Adipose tissue (tissue), 3 donors: ENCODE measurements around the gene LINC00237. TPM values are rescaled to one million over a fixed set of nuclear protein-coding genes. Genes with fewer than 3 reads are reported as not detected.

Source experiments
- H3K27ac ChIP-seq: one replicate; pipeline ENCODE4 v1.5.1; 2013; ENCODE audit warnings: low read depth, low read length
- WGBS, 3 donors: extraction: QIAGEN DNeasy Blood & Tissue Kit; methylation state at CpG; one replicate each; pipeline ENCODE4 v1.1.7; 2013; 5-methylcytosine and 5-hydroxymethylcytosine counted together
- polyA plus RNA-seq, 3 donors: library from polyadenylated mRNA; stranded (reverse); fragments of 200-250 nt; gene quantifications; one replicate each; pipeline ENCODE4 v1.2.3, GENCODE V29; 2013
- donor health status: healthy with polysubstance abuse.
- donor health status: Bipolar disorder and iron deficiency.
- donor health status: healthy.

Gene LINC00237
- polyA plus RNA-seq, 3 donors = not detected

DNA sequence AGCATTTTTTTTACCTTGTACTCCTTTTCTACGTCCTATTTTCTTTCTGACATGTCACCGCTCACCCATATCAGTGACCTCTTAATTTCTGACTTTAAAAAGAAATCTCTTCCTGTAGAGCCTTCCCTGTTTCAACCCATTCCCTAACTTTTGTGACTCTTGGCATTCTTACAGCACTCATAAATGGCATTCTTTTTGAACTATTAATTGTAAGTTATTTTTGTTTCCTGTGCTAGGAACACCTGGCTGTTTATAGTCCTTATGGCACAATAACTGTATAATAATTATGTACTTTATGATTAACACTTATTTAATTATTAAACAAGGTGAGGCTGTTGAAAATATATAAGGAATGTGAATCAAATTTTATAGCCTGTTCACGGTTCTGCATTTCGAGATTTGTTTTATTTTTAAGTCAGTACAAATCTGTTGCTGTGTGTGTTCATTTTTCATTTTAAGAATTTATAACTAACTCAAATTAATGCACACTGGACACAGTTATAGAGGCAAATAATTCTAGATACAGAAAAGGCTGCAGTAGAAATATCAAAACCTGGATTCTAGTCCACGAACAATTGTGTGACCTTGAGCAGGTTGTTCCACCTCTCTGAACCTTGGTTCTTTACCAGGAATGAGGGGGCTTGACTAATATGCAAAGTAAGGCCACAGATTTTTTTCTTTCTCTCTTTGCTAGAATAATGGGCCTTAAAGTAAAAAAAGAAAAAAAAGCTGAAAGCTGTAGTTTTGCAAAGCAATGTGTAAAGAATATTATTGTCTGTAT is 21.2 kb upstream of the LINC00237 start:
- no peak overlapping the region for H3K27ac ChIP-seq
- 58 to 89% (median 86%) methylated on average over 5 of the region's 5 CpGs for WGBS, 3 donors

DNA sequence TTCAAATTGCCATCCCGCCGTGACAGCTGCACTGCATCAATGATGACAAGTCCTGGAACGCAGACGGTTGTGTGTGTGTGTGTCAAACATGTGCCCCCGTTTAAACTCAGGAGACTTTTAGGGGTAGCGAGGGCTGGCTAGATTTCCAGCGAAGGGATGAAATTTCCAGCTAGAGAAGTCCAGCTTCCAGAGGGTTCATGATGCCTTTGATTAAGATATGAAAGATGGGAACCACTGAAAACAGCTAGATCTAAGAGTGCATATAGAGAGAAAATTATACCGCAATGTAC is 20.4 kb upstream of the LINC00237 start:
- 5 to 12% (median 11%) methylated on average over 8 of the region's 8 CpGs for WGBS, 3 donors
- H3K27ac ChIP-seq = no peak overlapping the region

DNA sequence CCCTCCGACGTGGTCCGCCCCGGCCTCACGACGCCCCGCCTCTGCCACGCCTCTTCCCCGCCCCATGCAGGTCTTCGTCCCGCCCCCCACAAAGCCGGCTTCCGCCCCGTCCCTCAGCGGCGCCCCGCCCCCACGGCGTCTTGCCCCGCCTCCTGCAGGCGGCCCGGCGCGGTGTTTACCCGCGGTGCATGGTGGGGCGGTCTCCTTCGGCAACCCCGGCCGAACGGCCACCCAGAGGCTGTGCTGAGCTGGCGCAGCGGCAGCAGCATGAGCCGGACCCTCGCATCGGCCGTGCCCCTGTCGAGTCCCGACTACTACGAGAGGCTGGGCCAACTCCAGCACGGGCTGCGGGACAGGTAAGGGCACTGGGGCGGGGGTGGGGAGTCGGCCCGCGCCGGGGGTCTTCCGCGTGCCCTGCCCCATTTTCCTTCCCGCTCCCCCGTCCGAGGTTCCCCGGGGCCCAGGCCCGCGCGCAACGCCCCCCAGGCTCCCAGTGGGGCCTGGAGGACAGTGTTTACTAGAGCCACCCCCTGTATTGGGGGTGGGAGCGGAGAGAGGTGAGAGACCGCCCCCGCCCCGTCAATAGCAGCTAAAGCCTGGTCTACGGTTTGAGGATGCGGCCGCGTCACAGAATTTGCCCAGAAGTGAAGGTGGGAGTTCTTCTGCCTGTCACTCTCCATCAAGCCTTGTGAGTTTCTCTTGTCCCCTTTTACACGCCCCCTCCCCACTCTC is 19.9 kb upstream of the LINC00237 start, which contains the start of gene KIZ:
Gene KIZ, plus strand, starts transcription at position 234 of the 732 bp plus-strand sequence. Its CDS starts 34 bp downstream, at position 268.
- WGBS, 3 donors = 0 to 1% (median 1%) methylated on average over 51 to 66 of the region's 66 CpGs
- no peak within 1 kb of the TSS for H3K27ac ChIP-seq

DNA sequence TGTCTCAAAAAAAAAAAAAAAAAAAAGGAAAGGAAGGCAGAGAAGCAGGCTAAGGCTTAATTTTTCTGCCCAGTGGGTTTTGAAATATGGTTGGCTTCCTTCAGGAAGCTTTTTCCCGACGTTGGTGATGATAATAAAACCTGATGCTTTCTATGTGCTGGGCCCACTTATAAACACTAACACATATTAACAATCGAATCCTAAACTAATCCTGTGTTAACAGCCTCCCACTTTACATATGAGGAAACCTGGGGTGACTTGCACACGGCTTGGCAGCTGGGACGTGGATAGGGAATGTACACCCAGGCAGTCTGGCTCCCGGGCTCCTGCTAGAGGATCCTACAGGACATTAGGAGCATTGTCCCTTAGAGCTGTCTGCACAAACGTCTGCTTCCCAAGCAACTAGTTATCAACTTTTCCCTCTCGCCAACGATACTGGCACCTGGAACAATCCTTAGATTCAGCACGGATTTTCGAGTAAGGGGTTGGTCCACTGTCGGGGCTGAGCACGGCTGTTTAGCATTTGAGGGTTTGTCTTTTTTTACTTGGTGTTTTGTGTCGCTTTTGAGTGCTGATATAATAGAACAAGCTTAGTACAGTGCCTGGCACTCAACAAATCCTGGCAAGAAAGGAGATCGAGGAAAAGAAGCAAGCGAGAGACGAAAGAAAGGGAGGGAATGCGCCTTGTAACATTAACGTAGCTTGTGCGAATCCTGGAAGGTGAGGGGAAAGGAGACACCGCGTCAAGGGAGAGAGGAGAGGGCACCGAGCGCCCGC is 19.1 kb upstream of the LINC00237 start:
- 4 to 5% (median 4%) methylated on average over 21 to 25 of the region's 25 CpGs for WGBS, 3 donors
- no peak overlapping the region for H3K27ac ChIP-seq

DNA sequence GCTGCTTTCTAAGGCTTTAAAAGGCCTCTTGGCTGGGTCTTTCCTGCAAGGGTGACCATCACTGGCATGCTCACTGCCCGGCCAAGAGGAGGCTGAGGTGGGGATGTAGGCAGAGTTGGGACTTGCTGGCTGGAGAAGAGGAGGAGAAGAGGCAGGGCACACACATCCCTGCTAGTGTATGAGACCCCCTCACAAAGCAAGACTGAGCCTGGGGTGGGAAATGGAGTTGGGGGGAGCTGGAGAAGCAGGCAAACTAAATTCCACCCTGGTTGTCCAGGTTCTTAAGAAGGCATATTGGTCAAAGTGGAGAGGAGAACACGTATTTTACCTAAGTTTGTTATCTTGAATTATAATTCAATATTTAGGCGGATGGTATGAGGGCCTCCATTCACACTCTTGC is 18.0 kb upstream of the LINC00237 start:
- no peak overlapping the region for H3K27ac ChIP-seq
- WGBS, 3 donors = 91 to 98% (median 91%) methylated on average over 3 of the region's 3 CpGs

DNA sequence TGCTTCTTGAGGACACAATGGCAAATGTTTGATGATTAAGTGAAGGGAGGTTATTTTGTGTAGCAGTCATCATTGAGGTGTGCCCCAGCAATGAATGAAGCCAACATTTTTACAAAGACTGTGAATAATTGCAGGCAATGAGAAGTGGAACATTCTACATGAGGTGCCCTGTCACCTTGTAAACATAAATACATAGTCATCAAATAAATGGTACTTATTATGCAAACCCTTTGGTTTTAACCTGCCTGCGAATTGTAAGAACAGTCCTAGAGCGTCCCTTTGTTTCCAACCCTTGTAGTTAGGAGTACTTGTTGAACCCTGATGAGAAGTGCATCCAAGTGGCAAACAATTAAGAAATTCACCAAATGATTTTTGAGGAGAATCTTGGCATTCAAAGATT is 12.6 kb upstream of the LINC00237 start:
- 91 to 96% (median 95%) methylated on average over 2 of the region's 2 CpGs for WGBS, 3 donors
- H3K27ac ChIP-seq = no peak overlapping the region

DNA sequence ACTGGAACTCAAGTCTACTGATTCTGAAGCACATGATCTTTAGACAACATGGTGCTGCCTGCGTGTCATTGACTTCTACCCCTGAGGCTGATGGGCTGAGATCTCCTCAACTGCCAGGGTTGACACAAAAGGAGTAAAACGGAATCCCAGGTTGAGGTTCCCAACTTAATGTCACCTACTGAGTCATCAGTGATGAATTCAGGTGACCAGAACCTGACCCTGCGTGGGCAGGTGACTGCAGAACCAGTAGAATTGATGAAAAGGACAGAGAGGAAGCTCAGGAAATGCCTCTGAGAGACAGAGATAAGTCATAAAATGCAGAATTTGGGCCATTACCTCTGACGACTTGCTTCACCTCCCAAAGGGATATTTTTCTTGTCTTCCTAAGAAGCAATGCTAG is 12.0 kb upstream of the LINC00237 start:
- 60 to 61% (median 60%) methylated on average over 4 of the region's 4 CpGs for WGBS, 3 donors
- no peak overlapping the region for H3K27ac ChIP-seq

DNA sequence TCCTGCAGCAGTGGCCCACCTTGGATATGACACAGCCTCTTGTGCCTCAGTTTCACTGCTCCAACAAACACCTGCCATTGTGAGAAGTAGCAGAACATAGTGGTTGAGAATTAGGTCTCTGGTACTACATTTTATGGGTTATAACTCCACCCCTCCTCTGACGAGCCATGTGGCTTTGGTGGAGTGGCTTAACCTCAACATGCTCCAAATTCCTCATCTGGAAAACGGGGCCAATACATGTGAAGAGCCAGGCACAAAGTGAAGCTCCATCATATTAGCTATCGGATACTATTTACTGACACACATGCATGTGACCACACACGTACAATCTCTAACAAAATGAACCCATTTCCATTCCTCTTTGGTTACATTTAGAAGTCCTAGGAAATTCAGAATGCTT is 11.4 kb upstream of the LINC00237 start:
- 73 to 80% (median 78%) methylated on average over 4 of the region's 4 CpGs for WGBS, 3 donors
- no peak overlapping the region for H3K27ac ChIP-seq

DNA sequence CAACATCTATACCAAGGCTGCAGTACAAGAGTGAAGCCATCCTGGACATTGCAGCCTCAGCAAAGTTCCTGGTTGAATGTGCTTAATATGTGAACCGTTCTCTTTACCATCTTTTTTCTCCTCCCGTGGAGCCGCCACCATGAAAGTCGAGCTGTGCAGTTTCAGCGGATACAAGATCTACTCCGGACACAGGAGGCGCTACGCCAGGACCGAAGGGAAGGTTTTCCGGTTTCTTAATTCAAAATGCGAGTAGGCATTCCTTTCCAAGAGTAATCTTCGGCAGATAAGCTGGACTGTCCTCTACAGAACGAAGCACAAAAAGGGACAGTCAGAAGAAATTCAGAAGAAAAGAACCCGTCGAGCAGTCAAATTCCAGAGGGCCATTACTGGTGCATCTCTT is 8.4 kb upstream of the LINC00237 start:
- no peak overlapping the region for H3K27ac ChIP-seq
- WGBS, 3 donors = 90 to 93% (median 92%) methylated on average over 15 of the region's 15 CpGs

DNA sequence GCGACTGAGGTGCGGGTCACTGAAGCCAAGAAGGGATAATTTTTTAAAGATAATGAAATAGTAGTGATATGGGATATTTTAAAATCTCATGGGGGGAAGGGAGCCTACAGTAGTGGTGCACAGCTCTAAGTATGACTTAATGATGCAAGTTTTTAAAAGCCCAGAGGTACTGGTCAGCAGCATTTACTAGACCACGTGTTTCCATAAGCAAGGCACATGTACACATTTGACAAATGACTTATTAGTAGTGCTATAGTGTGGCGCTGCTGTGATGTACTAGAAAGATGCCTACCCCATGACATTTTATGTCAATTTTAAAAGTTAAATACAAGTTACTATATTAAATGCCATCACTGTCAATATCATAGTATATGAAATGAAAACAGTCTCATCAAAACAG is 7.5 kb upstream of the LINC00237 start:
- 75 to 90% (median 85%) methylated on average over 4 of the region's 4 CpGs for WGBS, 3 donors
- H3K27ac ChIP-seq = no peak overlapping the region

DNA sequence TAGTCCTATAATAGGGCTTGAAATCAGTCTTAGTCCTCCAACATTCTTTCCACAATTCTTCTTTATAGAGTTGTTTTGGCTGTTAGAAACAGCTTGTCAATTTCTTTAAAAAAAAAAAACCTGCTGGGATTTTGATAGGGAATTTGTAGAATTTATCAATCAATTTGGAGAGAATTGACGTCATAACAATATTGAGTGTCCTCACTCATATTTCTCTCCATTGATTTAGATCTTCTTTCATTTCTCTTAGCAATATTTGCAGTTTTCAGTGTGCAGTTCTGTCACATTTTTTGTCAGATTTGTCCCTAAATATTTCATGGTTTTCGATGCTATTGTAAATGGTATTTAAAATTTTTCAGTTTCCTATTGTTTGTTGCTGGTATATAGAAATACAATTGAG is 5.3 kb upstream of the LINC00237 start:
- WGBS, 3 donors = 77 to 90% (median 90%) methylated on average over 2 of the region's 2 CpGs
- no peak overlapping the region for H3K27ac ChIP-seq

DNA sequence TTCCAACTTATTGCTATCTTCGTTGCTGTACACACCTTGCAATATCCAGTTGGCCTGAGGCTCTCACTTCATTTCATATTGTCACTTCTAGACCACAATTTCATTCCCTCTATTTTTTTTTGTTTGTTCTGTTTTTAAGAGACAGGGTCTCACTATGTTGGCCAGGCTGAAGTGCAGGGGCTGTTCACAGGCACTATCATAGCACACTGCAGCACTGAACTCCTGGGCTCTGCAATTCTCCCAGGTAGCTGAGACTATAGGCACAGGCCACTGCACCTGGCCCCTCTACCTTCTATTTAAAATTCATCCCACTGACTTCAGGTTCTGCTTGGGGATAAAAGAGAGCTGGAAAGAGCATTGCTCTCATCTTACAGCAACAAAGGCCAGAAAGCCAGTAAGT is 4.7 kb upstream of the LINC00237 start:
- H3K27ac ChIP-seq = no peak overlapping the region
- WGBS, 3 donors = 80 to 91% (median 90%) methylated on average over 1 of the region's 1 CpG

DNA sequence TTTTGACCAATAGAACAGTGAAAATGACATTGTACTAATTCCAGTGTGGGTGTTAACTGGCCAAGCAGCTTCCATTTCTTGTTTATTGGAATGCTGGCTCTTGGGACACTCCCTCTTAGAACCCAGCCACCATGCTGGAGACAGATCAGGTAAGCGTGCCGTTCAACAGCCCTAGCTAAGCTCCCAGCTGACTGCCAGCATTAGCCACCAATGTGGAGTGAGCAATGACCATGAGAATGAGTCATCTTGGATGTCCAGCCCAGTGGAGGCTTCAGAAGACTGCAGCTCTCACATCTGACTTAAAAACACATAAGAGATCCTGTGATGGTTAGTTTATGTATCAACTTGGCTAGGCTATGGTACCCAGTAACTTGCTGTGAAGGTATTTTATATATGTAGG is 3.0 kb upstream of the LINC00237 start:
- no peak overlapping the region for H3K27ac ChIP-seq
- WGBS, 3 donors = 81 to 92% (median 91%) methylated on average over 2 of the region's 2 CpGs

DNA sequence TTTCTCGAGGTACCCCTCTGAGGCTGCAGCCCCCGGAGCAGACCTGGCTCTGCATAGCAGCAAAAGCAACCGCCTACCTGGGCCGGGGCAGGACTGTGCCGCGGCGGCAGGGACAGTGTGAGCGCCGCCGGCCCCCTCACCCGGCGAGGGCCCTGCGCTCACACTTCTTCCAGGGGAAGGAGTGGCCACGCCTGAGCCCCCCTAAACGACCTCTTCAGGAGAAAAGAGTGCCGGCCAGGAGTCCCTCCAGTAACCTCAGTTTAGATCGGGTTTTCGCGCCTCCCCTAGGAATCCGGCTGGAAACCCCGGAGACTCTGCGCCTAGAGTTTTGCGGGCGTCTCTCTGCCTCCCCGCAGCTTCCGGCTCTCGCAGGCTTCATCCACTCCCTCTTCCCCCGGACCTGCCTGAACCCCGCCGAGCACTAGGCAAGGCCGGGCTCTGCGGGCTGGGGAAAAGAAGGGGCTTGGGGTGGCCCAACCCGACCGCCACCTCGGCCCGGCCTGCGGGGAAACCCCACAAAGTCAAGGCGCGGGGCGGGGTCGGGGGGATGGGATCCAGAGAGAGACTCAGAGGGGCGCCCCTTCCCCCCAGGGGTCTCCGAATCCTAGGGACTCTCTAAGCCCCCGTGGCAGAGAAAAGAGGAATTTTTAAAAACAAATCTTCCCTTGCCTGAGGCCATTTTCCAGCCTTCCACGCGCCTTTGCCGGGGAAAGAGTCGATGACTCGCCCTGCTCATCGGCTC is 558 bp downstream of the LINC00237 start:
- no peak overlapping the region for H3K27ac ChIP-seq
- 3% methylated on average over 44 to 50 of the region's 50 CpGs for WGBS, 3 donors

DNA sequence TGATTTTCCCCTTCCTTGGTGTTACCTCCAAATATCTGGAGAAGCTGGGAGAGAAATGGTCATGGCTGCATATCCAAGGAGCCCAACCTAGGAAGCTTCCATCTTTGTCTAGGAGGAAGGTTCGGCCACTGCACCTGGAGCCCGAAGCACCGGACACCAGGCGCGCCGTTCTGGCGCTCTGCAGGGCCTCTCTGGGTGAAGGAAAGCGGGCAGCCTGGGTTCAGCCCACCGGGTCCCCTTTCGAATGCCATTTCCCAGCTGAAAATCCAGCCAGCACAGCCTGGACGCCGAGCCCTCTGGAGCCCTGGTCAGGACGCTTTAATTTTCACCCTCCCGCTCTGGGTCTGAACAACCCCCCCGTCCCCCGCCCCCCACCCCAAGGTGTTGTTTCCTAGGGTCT is 1.2 kb downstream of the LINC00237 start:
- WGBS, 3 donors = 7 to 16% (median 10%) methylated on average over 15 to 16 of the region's 16 CpGs
- no peak overlapping the region for H3K27ac ChIP-seq

DNA sequence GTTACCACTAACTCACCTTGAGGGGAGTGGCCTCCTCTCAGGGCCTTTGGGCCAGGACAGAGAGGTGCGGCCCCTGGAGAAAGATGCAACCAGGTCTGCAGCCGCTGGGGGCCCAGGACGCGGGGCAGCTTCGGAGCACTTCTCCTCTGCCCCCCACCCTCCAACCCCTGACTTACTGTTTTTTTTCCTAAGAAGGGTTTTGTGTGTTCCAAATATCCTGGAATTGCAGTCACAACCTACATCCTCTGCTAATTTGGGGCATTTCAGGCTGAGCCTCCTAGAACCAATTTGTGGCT is 1.7 kb downstream of the LINC00237 start:
- H3K27ac ChIP-seq = no peak overlapping the region
- WGBS, 3 donors = 15 to 30% (median 16%) methylated on average over 5 of the region's 5 CpGs

DNA sequence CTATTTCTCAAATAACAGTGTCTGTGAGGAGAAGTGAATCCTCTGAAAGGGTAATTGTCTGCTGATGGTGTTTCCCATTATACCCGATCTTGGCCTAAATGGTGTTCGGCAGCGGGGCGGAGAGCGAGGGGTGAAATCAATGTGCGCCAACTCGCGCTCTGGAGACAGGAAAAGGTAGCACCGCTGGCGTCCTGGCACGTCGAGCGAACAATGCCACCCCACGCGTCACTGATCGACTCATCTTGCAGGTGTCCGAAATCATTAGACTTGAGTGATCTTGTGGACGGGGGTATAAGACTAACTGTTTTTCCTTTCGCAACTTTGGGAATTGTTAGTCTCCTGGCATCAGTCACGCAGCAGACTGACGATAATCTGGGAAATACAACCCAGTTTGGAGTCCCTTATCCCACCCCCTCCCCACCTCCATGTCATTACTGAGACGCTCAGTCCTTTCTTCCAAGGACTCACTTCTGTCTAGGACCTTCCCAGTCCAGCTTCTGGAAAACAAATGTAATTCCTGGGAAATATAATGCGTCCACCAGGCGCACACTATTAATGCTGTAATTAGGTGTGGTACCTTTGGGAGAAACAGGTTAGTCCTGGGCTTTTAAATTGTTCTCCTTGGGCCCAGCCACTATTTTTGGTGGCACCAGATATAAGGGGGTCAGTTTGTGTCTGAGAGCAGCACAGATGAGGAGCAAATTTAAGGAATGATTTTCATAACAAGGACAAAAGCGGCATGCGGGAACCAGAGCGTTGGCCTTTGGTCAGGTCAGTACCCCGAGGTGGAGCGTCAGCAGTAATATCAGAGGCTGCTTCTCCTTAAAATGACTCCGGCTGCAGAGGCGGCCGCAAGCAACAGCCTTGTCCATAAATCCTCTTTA is 2.3 kb downstream of the LINC00237 start:
- H3K27ac ChIP-seq = no peak overlapping the region
- 11 to 19% (median 13%) methylated on average over 32 of the region's 32 CpGs for WGBS, 3 donors
